SK-N-MC (cell line): Measurements from ENCODE around the gene CUX1.

ENCODE experiments used
- DNase-seq: peaks from one replicate; pipeline ENCODE4 v3.0.0-alpha.2; 2011; ENCODE audit warnings: low read depth, low spot score
- H3K27ac ChIP-seq: fragments of 200-600 bp; sonication (generic); 2 replicates; pipeline ENCODE4 v1.5.1; 2016; ENCODE audit warnings: mixed run types
- H3K36me3 ChIP-seq: fragments of 200-600 bp; sonication (generic); 2 replicates; pipeline ENCODE4 v1.6.1; 2017; ENCODE audit warnings: antibody characterized with exemption, low read length, mixed read lengths; ENCODE audit not compliant: insufficient read depth
- H3K4me3 ChIP-seq: fragments of 200-600 bp; sonication (generic); 2 replicates; pipeline ENCODE4 v1.5.1; 2016
- H3K9ac ChIP-seq: fragments of 200-600 bp; sonication (generic); 2 replicates; pipeline ENCODE4 v1.8.0; 2017; ENCODE audit warnings: mixed run types, mixed read lengths; ENCODE audit not compliant: insufficient read length
- H3K9me3 ChIP-seq: fragments of 200-600 bp; sonication (generic); 2 replicates; pipeline ENCODE4 v1.6.1; 2017; ENCODE audit warnings: low read depth, mild to moderate bottlenecking, antibody characterized with exemption, low read length, moderate library complexity, mixed read lengths
- EZH2 ChIP-seq: fragments of 200-600 bp; sonication (generic); IDR thresholded peaks from one replicate; pipeline ENCODE4 v1.6.1; 2017; ENCODE audit warnings: antibody characterized with exemption
- FOXP2 ChIP-seq: optimal IDR thresholded peaks from 2 replicates; pipeline ENCODE3; 2011; ENCODE audit warnings: mild to moderate bottlenecking, moderate library complexity; ENCODE audit not compliant: insufficient read depth; ENCODE audit errors: extremely low read length, control extremely low read depth
- POLR2AphosphoS5 ChIP-seq: IDR thresholded peaks from 2 replicates; pipeline ENCODE4 v1.6.1; 2012; ENCODE audit warnings: mild to moderate bottlenecking, low read depth, low read length, borderline replicate concordance

CUX1 gene

DNA sequence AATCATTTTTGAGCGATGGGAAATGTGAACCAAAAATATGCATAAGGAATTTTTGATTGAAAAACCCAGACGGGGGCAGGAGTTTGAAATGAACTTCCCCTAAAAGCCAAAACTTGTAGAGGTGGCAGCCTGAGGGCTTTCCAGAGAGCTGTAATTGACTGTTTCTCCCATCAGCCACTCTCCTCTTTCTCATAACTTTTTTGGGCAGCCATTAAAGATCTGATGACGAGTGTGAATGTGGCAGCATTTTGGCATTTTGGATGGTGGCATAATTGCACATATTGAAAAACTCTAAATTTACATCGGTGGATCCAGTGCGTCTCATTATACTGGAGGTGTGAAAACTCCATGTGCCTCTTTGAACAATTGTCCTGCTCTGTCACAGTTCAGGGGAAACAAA, 159.0 kb downstream of the CUX1 start:
- no peak overlapping the region for H3K27ac ChIP-seq

DNA sequence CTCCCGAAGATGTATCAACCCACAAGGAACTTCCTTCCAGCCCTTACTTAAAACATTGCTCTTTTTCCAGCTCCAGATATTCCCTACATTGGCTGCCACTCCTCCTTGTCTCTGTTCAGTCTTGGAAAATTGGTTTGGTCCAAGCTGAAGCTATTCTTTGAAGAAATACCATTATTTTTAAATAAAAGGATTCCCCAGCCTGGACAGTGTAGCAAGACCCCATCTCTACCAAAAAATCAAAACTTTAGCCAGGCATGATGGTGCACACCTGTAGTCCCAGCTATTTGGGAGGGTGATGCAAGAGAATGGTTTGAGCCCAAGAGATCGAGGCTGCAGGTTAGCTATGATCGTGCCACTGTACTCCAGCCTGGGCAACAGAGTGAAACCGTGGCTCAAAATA, 159.8 kb downstream of the CUX1 start:
- Histone ChIP-seq H3K36me3 (no peaks in the 10 kb centered on the region), H3K9ac (no peak overlapping the region), H3K9me3 (no peaks in the 10 kb centered on the region), H3K27ac (no peak overlapping the region), H3K4me3 (no peak overlapping the region)
- DNase-seq: no peak
- no peak for TF ChIP-seq EZH2
- TF ChIP-seq POLR2AphosphoS5: no peak
- TF ChIP-seq FOXP2: no peak

More for the DNA sequence above, 159.0 kb downstream of the CUX1 start:
- no peaks in the 10 kb centered on the region for H3K36me3 ChIP-seq
- H3K9ac ChIP-seq: no peak overlapping the region
- H3K4me3 ChIP-seq: no peak overlapping the region
- no peak for TF ChIP-seq EZH2
- no peak for TF ChIP-seq FOXP2
- TF ChIP-seq POLR2AphosphoS5: no peak
- DNase-seq: no peak
- no peaks in the 10 kb centered on the region for H3K9me3 ChIP-seq

DNA sequence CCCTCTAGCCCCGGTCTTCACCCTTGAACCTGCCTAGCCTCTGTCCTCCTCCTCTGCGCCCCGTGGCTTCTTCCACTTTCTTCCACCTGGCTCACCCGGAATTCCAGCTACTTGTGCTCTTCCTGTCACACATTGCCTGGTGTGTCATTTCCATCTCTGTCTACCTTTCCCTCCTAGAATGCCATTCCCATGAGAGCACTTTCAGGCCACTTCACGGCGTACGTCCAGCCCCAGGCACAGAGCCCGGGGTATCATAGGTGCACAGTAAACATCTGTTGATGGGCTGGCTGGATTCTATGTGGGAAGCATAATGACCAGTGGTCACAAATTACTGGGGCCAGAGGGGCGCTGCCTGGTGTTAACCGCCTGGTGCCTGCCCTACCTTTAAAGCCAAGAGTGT, 161.3 kb downstream of the CUX1 start:
- TF ChIP-seq FOXP2 (no peak), EZH2 (no peak), POLR2AphosphoS5 (no peak)
- Histone ChIP-seq H3K4me3 (no peak overlapping the region), H3K36me3 (no peaks in the 10 kb centered on the region), H3K27ac (no peak overlapping the region), H3K9me3 (no peaks in the 10 kb centered on the region), H3K9ac (no peak overlapping the region)
- DNase-seq: no peak

DNA sequence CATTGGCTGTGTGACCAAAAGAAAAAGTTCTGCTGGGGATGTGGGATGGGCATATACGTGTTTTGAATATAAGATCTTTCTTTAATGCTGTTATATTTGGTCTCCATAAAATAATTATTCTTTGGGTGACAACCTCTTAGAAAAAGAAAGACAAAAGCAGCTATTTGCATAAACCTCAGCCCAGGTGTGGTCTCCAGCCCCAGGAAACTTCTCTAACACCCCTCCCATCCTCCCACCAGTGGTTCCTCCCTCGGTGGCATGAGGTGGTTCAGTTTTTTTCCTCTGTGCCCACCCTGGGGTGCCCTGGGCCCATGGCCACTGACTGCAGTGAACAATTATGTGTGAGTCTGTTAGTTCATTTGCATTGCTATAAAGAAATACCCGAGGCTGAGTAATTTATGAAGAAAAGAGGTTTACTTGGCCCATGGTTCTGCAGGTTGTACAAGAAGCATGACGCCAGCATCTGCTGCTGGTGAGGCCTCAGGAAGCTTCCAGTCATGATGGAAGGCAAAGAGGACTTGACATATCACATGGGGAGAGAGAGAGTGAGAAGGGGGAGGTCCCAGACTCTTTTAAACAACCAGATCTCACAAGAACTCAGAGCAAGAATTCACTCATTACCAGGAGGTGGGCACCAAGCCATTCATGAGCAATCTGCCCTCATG, 165.9 kb downstream of the CUX1 start:
- no peaks in the 10 kb centered on the region for H3K9me3 ChIP-seq
- no peaks in the 10 kb centered on the region for H3K36me3 ChIP-seq
- DNase-seq: no peak
- no peak overlapping the region for H3K9ac ChIP-seq
- no peak overlapping the region for H3K27ac ChIP-seq
- H3K4me3 ChIP-seq: no peak overlapping the region
- TF ChIP-seq POLR2AphosphoS5 (no peak), EZH2 (no peak), FOXP2 (no peak)

DNA sequence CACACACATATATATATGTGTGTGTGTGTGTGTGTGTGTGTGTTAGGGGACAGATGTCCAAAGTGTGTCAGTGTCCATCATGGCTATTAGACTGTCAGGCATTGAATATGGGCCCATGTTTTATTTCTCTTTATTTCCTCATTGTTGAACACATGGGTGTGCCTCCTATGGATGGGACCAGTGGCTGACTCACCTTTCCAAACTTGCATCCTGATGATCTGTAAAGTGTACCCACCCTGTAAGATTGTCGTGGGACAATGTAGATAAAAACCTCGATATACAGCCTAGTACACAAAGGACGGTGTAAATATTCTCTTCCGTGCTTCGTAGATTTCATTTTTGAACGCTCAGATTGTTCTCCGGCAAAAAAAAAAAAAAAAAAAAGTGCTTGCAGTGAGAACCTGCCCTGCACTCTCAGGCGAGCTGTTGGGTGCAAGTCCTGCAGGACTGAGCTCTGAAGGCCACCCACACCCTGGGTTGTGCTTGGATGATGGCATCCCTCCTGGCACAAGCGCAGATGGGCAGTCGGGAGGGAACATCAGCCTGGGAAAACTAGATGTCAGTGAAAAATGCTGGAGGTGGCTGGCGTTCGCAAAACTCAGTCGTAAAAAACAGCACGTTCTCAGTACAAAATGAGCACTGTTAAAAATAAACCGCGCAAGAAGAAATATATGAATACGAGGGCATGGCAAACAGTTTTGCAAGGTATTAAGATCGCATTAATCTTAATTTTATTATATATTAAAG, 166.9 kb downstream of the CUX1 start:
- Histone ChIP-seq H3K27ac (no peak overlapping the region), H3K4me3 (no peak overlapping the region), H3K36me3 (no peaks in the 10 kb centered on the region), H3K9me3 (no peaks in the 10 kb centered on the region), H3K9ac (no peak overlapping the region)
- TF ChIP-seq EZH2: no peak
- no peak for TF ChIP-seq FOXP2
- TF ChIP-seq POLR2AphosphoS5: no peak
- no peak for DNase-seq

DNA sequence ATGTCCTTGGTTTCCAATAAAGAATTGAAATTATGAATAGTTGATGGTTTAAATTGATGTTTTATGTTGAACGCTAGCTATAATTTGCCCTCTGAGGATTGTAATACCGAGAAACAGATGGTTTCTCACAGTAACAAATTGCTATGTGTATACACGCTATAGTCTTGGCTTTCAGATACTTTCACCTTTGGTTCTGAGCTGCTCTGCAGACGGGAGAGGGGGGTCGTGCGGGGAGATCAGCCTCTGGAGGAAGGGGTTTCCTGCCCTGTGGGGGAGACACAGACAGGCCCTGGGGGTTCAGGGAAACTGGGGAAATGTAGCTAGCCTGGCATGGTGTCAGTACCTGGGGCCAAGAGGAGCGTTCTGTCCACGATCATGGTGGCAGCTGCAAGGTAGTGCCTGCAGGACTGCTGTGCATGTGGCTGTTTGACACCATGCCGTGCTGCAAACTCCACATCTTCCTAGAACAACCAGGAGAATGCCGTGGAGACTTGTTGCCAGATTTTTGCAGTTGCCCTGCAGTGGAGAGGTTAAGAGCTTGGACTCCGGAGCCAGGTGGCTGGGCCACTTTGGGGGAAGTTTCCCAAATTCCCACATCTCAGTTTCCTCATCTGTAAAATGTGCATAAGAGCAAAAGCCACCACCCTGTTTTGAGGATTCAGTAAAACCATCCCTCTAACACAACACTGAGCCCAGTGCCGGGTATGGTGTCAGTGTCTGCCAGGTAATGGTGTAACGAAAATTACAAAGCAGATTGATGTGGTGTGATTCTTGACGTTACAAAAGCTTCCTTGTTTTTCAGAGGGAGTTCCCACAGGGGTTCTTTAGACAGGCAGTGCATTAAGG, 167.9 kb downstream of the CUX1 start:
- H3K4me3 ChIP-seq: 0 out of 2 replicates have a peak overlapping the region, but pooled peaks have one; percentile 21
- no peak overlapping the region for H3K9ac ChIP-seq
- no peaks in the 10 kb centered on the region for H3K9me3 ChIP-seq
- TF ChIP-seq EZH2 (no peak), FOXP2 (no peak), POLR2AphosphoS5 (peak; percentile 45; the same call in 1 of the 2 replicates)
- H3K36me3 ChIP-seq: no peaks in the 10 kb centered on the region
- no peak overlapping the region for H3K27ac ChIP-seq
- peak; percentile 16 for DNase-seq

DNA sequence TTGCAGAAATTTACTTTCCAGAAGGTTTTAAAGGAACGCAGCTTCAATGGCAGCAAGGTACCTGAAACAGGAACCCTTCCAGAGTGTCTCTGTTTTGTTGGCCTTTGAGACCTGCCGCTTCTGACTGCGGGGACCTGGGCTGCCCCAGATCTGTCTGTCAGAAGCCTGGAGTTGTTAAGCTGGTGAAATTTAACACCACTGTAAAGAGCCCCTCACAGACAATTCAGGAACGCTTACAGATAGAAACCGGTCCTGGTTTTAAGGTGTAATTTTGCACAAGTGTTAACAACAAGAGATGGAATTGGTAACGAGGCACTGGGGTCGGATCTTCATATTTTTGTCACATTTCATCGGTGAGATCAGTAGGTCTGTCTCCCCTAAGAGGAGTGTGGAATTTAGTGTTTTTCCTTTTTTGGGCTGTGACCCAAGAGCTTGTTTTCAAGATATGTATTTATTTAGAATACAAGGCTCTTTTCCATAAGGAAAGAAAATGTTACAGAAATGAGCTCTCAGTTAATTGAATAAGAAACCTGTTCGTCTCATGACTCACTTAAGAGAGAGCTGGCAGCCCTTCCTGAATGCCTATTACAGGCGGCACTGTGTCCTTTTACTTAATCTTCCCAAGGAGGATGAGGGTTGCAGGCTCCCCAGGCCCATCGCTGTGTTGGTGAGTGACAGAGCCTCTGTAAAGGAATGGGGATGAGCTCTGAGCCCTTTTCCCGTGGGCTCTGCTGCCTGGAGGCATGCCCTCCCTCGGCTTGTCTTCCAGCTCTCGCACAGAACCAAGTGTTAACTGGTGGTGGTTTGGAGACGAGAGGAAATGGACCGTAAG, 168.7 kb downstream of the CUX1 start:
- H3K36me3 ChIP-seq: no peaks in the 10 kb centered on the region
- H3K9ac ChIP-seq: no peak overlapping the region
- H3K4me3 ChIP-seq: no peak overlapping the region
- no peak for DNase-seq
- no peaks in the 10 kb centered on the region for H3K9me3 ChIP-seq
- no peak overlapping the region for H3K27ac ChIP-seq
- no peak for TF ChIP-seq FOXP2
- no peak for TF ChIP-seq POLR2AphosphoS5
- no peak for TF ChIP-seq EZH2
